Measurements from ENCODE around the gene CACNA1C.

Gene CACNA1C

GRCh38 chr12:2382370-2383155 is 329.8 kb downstream of the CACNA1C start:
- no peak for TF ChIP-seq CTCF (IDR thresholded peaks at IDR 0.05; ENCODE audit: low read depth, low read length)
- no peak overlapping the region for H3K4me3 ChIP-seq (ENCODE audit: low read depth, low read length)

GRCh38 chr12:2383325-2384028 is 330.7 kb downstream of the CACNA1C start:
- no peak overlapping the region for H3K4me3 ChIP-seq (ENCODE audit: low read depth, low read length)
- no peak for TF ChIP-seq CTCF (IDR thresholded peaks at IDR 0.05; ENCODE audit: low read depth, low read length)

GRCh38 chr12:2384029-2384386 is 331.2 kb downstream of the CACNA1C start:
- TF ChIP-seq CTCF (IDR thresholded peaks at IDR 0.05; ENCODE audit: low read depth, low read length) = no peak
- no peak overlapping the region for H3K4me3 ChIP-seq (ENCODE audit: low read depth, low read length)

GRCh38 chr12:2384533-2385351 is 332.0 kb downstream of the CACNA1C start:
- H3K4me3 ChIP-seq (ENCODE audit: low read depth, low read length) = peak overlapping the region; percentile 36
- TF ChIP-seq CTCF (IDR thresholded peaks at IDR 0.05; ENCODE audit: low read depth, low read length) = peak; percentile 25; the same call in 1 of the 2 replicates

- no peak for TF ChIP-seq CTCF (IDR thresholded peaks at IDR 0.05; ENCODE audit: low read depth, low read length)
- no peak overlapping the region for H3K4me3 ChIP-seq (ENCODE audit: low read depth, low read length)
These were observed 332.7 kb downstream of the CACNA1C start for GRCh38 chr12:2385529-2385928.

GRCh38 chr12:2386566-2386965 is 333.8 kb downstream of the CACNA1C start:
- no peak for TF ChIP-seq CTCF (IDR thresholded peaks at IDR 0.05; ENCODE audit: low read depth, low read length)
- H3K4me3 ChIP-seq (ENCODE audit: low read depth, low read length) = no peak overlapping the region

Data from WI38 (cell line).